ENCODE results near the gene ZSCAN5A. TPM values are rescaled to one million over a fixed set of nuclear protein-coding genes. Genes with fewer than 3 reads are reported as not detected.

The ZSCAN5A gene
- total and polyA plus RNA-seq, 9 of the 15 experiments (the other 6 are each of a cell fraction or from before 2014, with no cell fraction given) = 5.8 to 15.3 (median 11.8) TPM

DNA sequence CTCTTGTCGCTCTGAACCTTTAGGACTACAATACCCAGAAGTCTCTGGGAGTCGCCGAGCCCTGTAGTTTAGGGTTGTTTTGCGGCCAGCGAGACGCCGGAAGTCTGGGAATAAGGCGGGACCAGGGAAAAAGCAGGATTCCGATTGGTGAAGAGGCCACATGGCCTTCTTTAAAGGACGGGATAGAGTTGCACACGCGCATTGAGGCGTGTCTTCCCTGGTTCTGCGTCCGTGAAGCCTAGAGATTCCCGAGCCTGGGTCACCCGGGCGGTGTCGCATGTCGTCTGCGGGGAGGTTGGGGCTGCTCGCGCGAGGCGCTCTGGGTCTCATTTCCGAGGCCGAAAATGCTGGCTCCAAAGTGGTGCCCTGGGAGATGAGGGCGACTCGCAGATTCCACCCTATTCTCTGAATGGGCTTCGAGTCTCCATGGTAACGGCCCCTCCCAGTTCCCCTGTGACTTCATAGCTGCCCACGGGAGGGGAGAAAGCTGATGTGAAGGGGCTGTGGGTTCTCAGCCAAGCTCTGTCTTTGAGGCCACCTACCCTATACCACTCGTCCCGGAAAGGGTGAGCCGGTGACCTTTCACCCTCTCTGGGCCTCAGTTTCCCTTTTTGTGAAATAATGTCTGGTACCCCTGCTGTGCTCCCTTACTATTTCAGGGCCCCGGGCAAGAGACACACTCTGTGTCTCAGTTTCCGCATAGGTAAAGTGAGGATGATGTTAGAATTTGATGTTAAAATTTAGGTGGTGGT lies 614 bp upstream of the ZSCAN5A start (continued):
- TF ChIP-seq, protein P1, sequence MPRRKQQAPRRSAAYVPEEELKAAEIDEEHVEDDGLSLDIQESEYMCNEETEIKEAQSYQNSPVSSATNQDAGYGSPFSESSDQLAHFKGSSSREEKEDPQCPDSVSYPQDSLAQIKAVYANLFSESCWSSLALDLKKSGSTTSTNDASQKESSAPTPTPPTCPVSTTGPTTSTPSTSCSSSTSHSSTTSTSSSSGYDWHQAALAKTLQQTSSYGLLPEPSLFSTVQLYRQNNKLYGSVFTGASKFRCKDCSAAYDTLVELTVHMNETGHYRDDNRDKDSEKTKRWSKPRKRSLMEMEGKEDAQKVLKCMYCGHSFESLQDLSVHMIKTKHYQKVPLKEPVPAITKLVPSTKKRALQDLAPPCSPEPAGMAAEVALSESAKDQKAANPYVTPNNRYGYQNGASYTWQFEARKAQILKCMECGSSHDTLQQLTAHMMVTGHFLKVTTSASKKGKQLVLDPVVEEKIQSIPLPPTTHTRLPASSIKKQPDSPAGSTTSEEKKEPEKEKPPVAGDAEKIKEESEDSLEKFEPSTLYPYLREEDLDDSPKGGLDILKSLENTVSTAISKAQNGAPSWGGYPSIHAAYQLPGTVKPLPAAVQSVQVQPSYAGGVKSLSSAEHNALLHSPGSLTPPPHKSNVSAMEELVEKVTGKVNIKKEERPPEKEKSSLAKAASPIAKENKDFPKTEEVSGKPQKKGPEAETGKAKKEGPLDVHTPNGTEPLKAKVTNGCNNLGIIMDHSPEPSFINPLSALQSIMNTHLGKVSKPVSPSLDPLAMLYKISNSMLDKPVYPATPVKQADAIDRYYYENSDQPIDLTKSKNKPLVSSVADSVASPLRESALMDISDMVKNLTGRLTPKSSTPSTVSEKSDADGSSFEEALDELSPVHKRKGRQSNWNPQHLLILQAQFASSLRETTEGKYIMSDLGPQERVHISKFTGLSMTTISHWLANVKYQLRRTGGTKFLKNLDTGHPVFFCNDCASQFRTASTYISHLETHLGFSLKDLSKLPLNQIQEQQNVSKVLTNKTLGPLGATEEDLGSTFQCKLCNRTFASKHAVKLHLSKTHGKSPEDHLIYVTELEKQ (CRISPR knock-in tag; IDR thresholded peaks at IDR 0.05) = no peak
- no peak for TF ChIP-seq TEAD2 (tag; IDR thresholded peaks at IDR 0.05)
- no peak for TF ChIP-seq KLF16 (IDR thresholded peaks at IDR 0.05)
- TF ChIP-seq TGIF2 (CRISPR knock-in tag; IDR thresholded peaks at IDR 0.05) = no peak
- no peak for TF ChIP-seq TEAD1 (CRISPR knock-in tag; IDR thresholded peaks at IDR 0.05)
- no peak for TF ChIP-seq ZNF133 (CRISPR knock-in tag; IDR thresholded peaks at IDR 0.05)
- TF ChIP-seq ZNF347 (CRISPR knock-in tag; IDR thresholded peaks at IDR 0.05; ENCODE audit: low read depth) = no peak
- no peak for TF ChIP-seq KLF10 (CRISPR knock-in tag; IDR thresholded peaks at IDR 0.05)
- TF ChIP-seq SREBF1 (IDR thresholded peaks at IDR 0.05; ENCODE audit: borderline replicate concordance, low read depth, low read length) = no peak
- TF ChIP-seq, protein P2, sequence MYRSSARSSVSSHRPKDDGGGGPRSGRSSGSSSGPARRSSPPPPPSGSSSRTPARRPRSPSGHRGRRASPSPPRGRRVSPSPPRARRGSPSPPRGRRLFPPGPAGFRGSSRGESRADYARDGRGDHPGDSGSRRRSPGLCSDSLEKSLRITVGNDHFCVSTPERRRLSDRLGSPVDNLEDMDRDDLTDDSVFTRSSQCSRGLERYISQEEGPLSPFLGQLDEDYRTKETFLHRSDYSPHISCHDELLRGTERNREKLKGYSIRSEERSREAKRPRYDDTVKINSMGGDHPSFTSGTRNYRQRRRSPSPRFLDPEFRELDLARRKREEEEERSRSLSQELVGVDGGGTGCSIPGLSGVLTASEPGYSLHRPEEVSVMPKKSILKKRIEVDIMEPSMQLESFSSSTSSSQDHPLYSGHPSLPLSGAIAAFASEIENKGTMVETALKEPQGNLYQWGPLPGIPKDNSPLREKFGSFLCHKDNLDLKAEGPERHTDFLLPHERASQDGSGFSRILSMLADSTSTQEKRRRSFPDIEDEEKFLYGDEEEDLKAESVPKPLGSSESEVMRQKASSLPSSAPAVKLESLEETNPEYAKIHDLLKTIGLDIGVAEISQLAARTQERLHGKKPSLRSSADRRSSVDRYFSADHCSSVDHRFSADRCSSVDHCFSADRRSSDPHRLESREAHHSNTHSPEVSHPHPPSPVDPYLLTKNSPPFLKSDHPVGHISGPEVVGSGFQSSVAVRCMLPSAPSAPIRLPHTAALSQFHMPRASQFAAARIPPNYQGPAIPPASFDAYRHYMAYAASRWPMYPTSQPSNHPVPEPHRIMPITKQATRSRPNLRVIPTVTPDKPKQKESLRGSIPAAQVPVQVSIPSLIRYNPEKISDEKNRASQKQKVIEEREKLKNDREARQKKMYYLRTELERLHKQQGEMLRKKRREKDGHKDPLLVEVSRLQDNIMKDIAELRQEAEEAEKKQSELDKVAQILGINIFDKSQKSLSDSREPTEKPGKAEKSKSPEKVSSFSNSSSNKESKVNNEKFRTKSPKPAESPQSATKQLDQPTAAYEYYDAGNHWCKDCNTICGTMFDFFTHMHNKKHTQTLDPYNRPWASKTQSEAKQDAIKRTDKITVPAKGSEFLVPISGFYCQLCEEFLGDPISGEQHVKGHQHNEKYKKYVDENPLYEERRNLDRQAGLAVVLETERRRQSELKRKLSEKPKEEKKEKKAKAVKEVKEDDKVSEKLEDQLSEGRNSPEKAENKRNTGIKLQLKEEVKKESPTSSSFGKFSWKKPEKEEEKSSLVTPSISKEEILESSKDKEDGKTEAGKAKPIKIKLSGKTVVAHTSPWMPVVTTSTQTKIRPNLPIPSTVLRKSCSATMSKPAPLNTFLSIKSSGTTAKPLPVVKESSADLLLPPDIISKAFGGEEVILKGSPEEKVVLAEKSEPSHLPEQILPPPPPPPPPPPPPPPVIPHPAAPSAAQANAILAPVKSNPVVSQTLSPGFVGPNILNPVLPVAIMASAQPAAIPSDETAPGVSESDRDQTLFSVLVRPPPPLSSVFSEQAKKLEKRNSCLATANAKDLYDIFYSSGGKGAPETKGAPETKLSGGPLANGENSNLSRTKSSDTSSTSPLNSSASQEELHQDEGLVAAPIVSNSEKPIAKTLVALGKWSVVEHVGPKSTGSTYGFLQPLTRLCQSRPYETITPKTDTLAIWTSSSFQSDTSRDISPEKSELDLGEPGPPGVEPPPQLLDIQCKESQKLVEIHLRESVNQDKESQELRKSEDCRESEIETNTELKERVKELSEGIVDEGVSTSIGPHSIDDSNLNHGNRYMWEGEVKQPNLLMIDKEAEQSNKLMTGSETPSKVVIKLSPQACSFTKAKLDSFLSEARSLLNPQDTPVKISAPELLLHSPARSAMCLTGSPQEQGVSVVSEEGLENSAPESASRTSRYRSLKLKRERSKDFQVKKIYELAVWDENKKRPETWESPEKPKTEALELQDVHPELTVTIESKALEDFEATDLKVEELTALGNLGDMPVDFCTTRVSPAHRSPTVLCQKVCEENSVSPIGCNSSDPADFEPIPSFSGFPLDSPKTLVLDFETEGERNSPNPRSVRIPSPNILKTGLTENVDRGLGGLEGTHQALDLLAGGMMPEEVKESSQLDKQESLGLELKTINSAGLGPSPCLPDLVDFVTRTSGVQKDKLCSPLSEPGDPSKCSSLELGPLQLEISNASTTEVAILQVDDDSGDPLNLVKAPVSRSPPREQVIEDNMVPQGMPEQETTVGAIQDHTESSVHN (IDR thresholded peaks at IDR 0.05; ENCODE audit: borderline replicate concordance in 1 of 2, low read depth in 1 of 2) = no peak
- TF ChIP-seq, protein P3, sequence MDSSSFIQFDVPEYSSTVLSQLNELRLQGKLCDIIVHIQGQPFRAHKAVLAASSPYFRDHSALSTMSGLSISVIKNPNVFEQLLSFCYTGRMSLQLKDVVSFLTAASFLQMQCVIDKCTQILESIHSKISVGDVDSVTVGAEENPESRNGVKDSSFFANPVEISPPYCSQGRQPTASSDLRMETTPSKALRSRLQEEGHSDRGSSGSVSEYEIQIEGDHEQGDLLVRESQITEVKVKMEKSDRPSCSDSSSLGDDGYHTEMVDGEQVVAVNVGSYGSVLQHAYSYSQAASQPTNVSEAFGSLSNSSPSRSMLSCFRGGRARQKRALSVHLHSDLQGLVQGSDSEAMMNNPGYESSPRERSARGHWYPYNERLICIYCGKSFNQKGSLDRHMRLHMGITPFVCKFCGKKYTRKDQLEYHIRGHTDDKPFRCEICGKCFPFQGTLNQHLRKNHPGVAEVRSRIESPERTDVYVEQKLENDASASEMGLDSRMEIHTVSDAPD (CRISPR knock-in tag; IDR thresholded peaks at IDR 0.05) = no peak
- no peak for TF ChIP-seq TCF3 (CRISPR knock-in tag; IDR thresholded peaks at IDR 0.05)
- TF ChIP-seq ELF1 (tag; IDR thresholded peaks at IDR 0.05) = peak; percentile 80
- TF ChIP-seq ZNF384 (IDR thresholded peaks at IDR 0.05; ENCODE audit: low read depth, low read length) = no peak

Data from K562 (cell line).